HG02798 (cell line): ENCODE measurements around the gene SLCO3A1.

Experiments
- ATAC-seq: cut with Tn5 transposase; IDR thresholded peaks from one replicate; pipeline ENCODE4 v1.9.1; 2021; ENCODE audit warnings: mild to moderate bottlenecking; ENCODE audit not compliant: unreplicated experiment, poor library complexity

The SLCO3A1 gene

DNA sequence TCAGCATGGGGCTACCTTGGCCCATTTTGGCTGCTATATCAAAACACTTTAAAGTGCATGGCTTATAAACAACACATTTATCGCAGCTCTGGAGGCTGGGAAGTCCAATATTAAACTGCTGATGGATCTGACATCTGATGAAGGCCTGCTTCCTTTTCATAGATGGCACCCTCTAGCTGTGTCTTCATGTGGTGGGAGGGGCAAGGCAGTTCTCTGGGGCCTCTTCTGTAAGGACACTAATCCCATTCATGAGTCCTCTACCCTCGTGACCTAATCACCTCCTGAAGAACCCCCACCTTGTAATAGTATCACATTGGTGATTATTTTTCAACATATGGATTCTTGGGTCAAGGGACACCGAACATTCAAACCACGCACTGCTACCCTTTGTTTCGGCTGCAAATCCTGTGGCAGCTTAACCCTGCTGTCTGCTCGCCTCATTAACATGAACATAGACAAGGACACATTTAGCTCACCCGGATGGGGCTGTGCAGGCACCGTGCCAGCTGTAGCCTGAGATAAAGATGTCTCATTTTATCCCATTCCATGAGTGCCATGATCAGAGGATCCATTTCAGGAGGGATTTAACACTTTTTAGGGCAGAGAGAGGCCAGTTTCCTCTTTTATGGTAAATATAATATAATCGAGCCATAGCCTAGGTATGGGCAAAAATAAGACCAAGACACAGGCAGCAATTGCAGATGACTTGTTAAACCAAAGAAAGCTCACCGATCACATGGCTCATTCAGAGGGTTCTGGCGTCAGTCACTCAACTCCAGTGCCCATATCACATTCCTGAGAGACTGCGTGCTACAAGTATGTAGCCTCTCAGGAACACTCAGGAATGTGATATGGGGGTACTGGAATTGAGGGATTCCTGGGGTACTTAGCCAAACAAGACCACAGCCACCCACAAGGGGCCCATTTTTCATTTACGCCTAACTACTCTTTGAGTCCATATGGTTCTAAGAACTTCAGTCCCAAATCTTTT lies 289.0 kb downstream of the SLCO3A1 start:
- no peak for ATAC-seq

GRCh38 chr15:92143765-92144164 lies 290.3 kb downstream of the SLCO3A1 start:
- ATAC-seq, result no peak

DNA sequence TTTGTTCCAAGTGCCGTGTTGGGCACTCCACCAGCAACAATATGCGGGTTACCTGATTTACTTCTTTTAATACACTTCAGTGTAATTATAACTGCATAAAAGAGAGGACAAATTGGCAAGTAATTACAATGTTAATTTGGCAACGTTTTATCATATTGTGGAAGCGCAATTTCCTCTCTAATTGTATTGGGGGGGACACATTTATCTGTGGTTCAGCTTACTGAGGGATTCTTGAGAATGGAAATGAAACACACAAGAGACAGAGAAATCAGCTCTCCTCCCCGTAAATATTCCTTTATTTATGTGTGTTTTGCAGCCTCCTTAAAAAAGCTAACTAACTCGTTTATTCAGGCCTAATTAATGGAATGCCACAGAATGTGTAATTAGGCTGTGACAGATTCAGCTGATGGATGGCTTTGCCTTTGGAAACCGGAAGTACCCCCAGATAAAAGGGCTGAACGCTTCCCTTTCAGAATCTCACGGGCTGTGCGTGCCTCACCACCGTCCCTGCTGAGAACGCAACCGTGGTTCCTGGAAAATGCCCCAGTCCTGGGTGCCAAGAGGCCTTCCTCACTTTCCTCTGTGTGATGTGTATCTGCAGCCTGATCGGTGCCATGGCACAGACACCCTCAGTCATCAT lies 293.1 kb downstream of the SLCO3A1 start:
- ATAC-seq, result no peak

- ATAC-seq, result no peak
Measured at GRCh38 chr15:92149029-92149428, 295.5 kb downstream of the SLCO3A1 start.

- no peak for ATAC-seq
Measured at GRCh38 chr15:92149465-92149864, 296.0 kb downstream of the SLCO3A1 start.

DNA sequence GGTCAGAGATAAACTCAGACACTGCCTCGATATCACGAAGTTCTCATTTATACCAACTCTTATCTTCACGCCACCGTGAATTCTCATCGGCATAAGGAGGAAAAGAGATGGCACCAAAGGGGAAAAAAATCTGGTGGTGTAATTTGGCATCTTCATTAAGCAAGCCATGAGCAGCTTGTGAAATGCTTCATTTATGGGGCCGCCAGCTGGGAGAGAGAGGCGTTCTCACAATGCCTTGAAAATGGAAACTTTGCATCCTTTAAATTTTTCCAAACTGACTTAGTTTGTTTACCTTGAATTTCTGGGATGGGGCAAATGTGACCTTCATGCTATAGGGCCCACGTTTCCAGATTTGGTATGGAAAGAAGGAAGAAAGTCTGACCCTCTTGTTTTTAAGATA lies 297.7 kb downstream of the SLCO3A1 start:
- ATAC-seq, result no peak

GRCh38 chr15:92151741-92152140 lies 298.2 kb downstream of the SLCO3A1 start:
- ATAC-seq, result no peak

DNA sequence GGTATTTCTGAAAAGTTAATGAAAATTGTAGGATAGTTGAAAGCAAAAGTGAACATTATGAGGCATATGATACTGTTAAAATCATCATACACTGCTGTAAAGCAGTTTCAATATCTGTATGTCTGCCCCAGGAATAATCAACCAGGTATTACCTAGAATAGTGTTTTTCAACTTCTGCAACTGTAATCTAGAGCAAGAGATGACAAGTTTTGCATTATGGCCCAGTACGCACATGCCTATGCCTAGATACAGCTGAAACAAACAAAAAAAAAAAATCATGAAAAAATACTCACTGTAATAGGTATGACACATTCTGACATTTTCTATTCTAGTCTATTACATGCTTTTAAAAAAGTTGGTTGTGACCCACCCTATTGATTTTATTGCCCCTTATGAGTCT lies 299.5 kb downstream of the SLCO3A1 start:
- ATAC-seq, result no peak

DNA sequence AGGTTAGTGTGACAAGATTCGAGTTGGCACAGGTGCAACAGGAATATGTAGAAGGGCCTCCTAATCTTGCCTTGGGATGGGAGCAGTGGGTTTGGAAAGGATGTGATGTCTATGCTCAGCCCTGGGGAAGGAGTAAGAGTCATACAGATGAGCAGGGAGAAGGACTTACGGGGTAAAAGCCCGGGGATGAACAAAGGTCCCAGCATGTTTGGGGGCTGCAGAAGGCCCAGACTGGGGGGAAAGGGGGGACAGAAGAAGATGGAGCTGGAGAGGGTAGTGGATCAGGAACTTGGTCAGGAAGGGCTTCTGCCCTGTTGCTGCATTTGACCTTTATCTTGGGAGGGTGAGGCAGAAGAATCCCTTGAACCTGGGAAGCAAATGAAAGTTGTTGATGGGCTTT lies 300.1 kb downstream of the SLCO3A1 start:
- ATAC-seq, result no peak

GRCh38 chr15:92155934-92156333 lies 302.4 kb downstream of the SLCO3A1 start:
- no peak for ATAC-seq

DNA sequence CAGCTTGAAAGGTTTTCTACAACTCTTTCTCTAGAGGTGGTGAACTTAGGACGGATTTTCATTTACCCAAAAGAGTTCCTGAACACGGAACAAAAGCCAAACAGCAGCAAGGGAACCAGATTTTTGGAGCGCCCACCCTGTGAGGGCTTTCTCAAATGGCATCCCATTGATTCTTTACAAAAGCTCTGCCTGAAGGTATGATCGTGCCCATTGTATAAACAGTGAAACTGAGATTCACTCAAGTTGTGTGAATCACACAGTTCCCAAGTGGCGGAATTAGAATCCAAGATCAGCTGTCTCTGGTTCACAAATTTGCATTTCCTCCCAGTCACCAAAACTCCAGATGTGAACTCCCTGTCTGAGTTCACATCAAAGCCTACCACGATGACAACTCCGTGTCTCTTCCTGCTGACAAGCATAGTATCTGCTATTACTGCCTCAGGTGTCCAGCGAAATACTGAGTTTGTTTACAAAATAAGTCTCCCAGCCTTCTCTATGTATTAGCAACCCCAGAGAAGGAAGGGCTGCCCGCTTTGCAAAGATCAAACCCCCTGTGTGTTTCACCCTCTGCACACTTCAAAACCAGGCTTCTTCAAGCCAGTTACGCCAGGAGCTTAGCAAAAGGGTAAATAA lies 304.3 kb downstream of the SLCO3A1 start:
- ATAC-seq, result no peak

- no peak for ATAC-seq
Measured at GRCh38 chr15:92158426-92158825, 304.9 kb downstream of the SLCO3A1 start.

- ATAC-seq, result no peak
Measured at GRCh38 chr15:92159481-92159880, 306.0 kb downstream of the SLCO3A1 start.

- no peak for ATAC-seq
Measured at GRCh38 chr15:92159906-92160841, 306.7 kb downstream of the SLCO3A1 start.

GRCh38 chr15:92161039-92161670 lies 307.6 kb downstream of the SLCO3A1 start:
- ATAC-seq, result peak; percentile 88

- ATAC-seq, result no peak
Measured at GRCh38 chr15:92162657-92163056, 309.1 kb downstream of the SLCO3A1 start.

DNA sequence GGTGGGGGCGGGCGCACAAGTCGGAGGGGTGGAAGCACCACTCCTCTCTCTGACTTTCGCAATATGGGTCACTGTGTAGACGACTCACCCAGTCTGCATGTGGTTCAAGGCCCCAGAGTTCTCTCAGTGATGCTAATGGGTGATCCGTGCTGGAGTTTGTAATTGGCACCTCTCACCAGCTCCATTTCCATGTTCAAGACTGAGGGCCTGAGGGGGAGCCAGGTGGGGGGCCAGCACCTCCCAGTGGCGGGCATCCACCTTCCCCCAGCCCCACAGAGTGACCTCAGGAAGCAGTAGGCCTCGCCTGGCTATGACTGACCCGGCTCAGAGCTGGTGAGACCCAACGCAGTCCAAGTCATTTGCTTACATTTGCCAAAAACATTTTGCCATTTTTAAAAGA lies 310.1 kb downstream of the SLCO3A1 start:
- ATAC-seq, result no peak

- no peak for ATAC-seq
Measured at GRCh38 chr15:92164327-92165000, 311.0 kb downstream of the SLCO3A1 start.

GRCh38 chr15:92165001-92165346 lies 311.5 kb downstream of the SLCO3A1 start:
- ATAC-seq, result no peak
